Spleen (tissue), 7 donors: Measurements from ENCODE around the gene PLCH1.

Experiments
- POLR2A ChIP-seq, 3 donors: fragments of 450-650 bp; IDR thresholded peaks; one replicate each; pipeline ENCODE4 v1.5.1; 2017; ENCODE audit warnings: antibody characterized with exemption in 3 of 3, mild to moderate bottlenecking in 1 of 3
- TF ChIP-seq, protein P1 (sequence below), 11 experiments: fragments of 200-600 bp in 7 of 11; fragments of 450-650 bp in 4 of 11; sonication (generic) in 4 of 11; IDR thresholded peaks in 8 of 11; conservative IDR thresholded peaks in 3 of 11; 1 replicate in 7 of 11; 2 replicates in 4 of 11; pipeline versions ENCODE4 v1.4.0 to v1.8.0; 2016 to 2021; ENCODE audit warnings: antibody characterized with exemption in 11 of 11, inconsistent platforms in 4 of 11, mild to moderate bottlenecking in 1 of 11
- donor health status: DM: no; HTN: no; CAD: no; lungs with moderate emphysema.
- donor health status: DM: no; HTN: no; CAD: no.
- donor health status: DM: no; HTN: no; CAD: no.

DNA sequence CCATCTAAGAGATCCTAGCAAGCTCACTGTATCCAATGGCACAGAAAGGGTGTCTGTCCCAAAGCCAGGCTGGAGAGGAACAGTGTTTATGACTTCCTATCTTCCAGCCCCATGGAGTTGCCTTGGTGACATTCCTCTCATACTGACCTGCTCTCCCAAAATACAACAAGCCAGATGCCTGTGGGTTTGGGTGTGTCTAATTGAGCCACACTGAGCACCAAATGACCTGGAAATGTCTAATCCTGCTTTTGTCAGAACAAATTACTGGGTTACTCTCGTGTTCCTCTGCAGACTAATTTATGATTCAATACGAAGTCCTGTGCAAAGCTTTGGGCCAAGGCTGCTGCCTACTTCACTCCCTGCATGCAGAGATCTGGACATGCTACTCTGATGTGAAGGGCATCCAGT lies 353.3 kb downstream of the PLCH1 start:
- no peak for TF ChIP-seq POLR2A (IDR thresholded peaks at IDR 0.05)
- TF ChIP-seq, protein P1, sequence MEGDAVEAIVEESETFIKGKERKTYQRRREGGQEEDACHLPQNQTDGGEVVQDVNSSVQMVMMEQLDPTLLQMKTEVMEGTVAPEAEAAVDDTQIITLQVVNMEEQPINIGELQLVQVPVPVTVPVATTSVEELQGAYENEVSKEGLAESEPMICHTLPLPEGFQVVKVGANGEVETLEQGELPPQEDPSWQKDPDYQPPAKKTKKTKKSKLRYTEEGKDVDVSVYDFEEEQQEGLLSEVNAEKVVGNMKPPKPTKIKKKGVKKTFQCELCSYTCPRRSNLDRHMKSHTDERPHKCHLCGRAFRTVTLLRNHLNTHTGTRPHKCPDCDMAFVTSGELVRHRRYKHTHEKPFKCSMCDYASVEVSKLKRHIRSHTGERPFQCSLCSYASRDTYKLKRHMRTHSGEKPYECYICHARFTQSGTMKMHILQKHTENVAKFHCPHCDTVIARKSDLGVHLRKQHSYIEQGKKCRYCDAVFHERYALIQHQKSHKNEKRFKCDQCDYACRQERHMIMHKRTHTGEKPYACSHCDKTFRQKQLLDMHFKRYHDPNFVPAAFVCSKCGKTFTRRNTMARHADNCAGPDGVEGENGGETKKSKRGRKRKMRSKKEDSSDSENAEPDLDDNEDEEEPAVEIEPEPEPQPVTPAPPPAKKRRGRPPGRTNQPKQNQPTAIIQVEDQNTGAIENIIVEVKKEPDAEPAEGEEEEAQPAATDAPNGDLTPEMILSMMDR (IDR thresholded peaks at IDR 0.05 in 8 of 11, conservative IDR thresholded peaks at IDR 0.05 in 3 of 11), result no peak
